Epithelial cell of esophagus (primary cell): ENCODE data around the gene TMPRSS6.

Experiments
- DNase-seq: peaks from one replicate; pipeline ENCODE4 v3.0.0; 2010; ENCODE audit warnings: low read depth
- H3K4me3 ChIP-seq: 2 replicates; pipeline ENCODE4 v1.5.1; 2011; ENCODE audit warnings: mild to moderate bottlenecking, low read length, control low read depth
- CTCF ChIP-seq: IDR thresholded peaks from 2 replicates; pipeline ENCODE4 v1.5.1; 2011; ENCODE audit warnings: low read depth, mild to moderate bottlenecking, low read length, control low read depth, inconsistent platforms; ENCODE audit not compliant: insufficient read depth; ENCODE audit errors: missing control alignments

TMPRSS6 gene

GRCh38 chr22:37058917-37059701, 50.4 kb downstream of the TMPRSS6 start:
- H3K4me3 ChIP-seq = no peak overlapping the region
- DNase-seq = no peak
- no peak for TF ChIP-seq CTCF

GRCh38 chr22:37057796-37058510, 51.6 kb downstream of the TMPRSS6 start:
- no peak for TF ChIP-seq CTCF
- DNase-seq = no peak
- H3K4me3 ChIP-seq = no peak overlapping the region

GRCh38 chr22:37057226-37057625, 52.3 kb downstream of the TMPRSS6 start:
- H3K4me3 ChIP-seq = no peak overlapping the region
- TF ChIP-seq CTCF = no peak
- DNase-seq = no peak

GRCh38 chr22:37056246-37056645, 53.3 kb downstream of the TMPRSS6 start:
- no peak for DNase-seq
- TF ChIP-seq CTCF = no peak
- H3K4me3 ChIP-seq = no peak overlapping the region

- no peak for DNase-seq
- TF ChIP-seq CTCF = no peak
- no peak overlapping the region for H3K4me3 ChIP-seq
Measured at GRCh38 chr22:37054600-37055365, 54.7 kb downstream of the TMPRSS6 start.

GRCh38 chr22:37054056-37054395, 55.5 kb downstream of the TMPRSS6 start:
- DNase-seq = no peak
- no peak overlapping the region for H3K4me3 ChIP-seq
- TF ChIP-seq CTCF = no peak
